H9 (cell line): ENCODE results near the gene ZBTB25. TPM values are rescaled to one million over a fixed set of nuclear protein-coding genes. Genes with fewer than 3 reads are reported as not detected.
"Not testable (repeated sequence)": the region's sequence is repeated elsewhere in the genome, so short reads cannot be mapped to it uniquely, and the experiment has no call there.

Experiments
- DNase-seq: peaks from one replicate; pipeline ENCODE4 v3.0.0-alpha.2; 2017
- H2AFZ ChIP-seq: one replicate; pipeline ENCODE4 v1.6.1; 2013; ENCODE audit warnings: mild to moderate bottlenecking, low read length, control low read depth, moderate library complexity
- H2AK5ac ChIP-seq: 2 replicates; pipeline ENCODE4 v1.6.1; 2013; ENCODE audit warnings: low read length, control low read depth, mixed read lengths; ENCODE audit not compliant: insufficient read length
- H2BK120ac ChIP-seq: one replicate; pipeline ENCODE4 v1.6.1; 2013; ENCODE audit warnings: low read depth, mild to moderate bottlenecking, low read length, control low read depth, inconsistent platforms; ENCODE audit not compliant: poor library complexity, severe bottlenecking
- H2BK12ac ChIP-seq: 2 replicates; pipeline ENCODE4 v1.6.1; 2013; ENCODE audit warnings: low read length, control low read depth, mixed read lengths, low read depth; ENCODE audit not compliant: insufficient read length
- H2BK15ac ChIP-seq: 2 replicates; pipeline ENCODE4 v1.6.1; 2013; ENCODE audit warnings: low read depth, low read length, control low read depth
- H2BK20ac ChIP-seq: one replicate; pipeline ENCODE4 v1.6.1; 2013; ENCODE audit warnings: low read depth, mild to moderate bottlenecking, low read length, control low read depth, inconsistent platforms; ENCODE audit not compliant: poor library complexity, severe bottlenecking
- H2BK5ac ChIP-seq: 2 replicates; pipeline ENCODE4 v1.6.1; 2013; ENCODE audit warnings: low read length, control low read depth, mixed read lengths; ENCODE audit not compliant: insufficient read length
- H3K14ac ChIP-seq: 2 replicates; pipeline ENCODE4 v1.6.1; 2013; ENCODE audit warnings: low read length, control low read depth; ENCODE audit not compliant: insufficient read depth
- H3K18ac ChIP-seq: 2 replicates; pipeline ENCODE4 v1.6.1; 2013; ENCODE audit warnings: low read depth, mild to moderate bottlenecking, mixed read lengths, low read length, control low read depth; ENCODE audit not compliant: insufficient read length
- H3K23ac ChIP-seq: 2 replicates; pipeline ENCODE4 v1.6.1; 2013; ENCODE audit warnings: low read length, control low read depth, mixed read lengths, low read depth; ENCODE audit not compliant: insufficient read length
- H3K23me2 ChIP-seq: 2 replicates; pipeline ENCODE4 v1.6.1; 2013; ENCODE audit warnings: low read depth, mild to moderate bottlenecking, mixed read lengths, low read length, control low read depth; ENCODE audit not compliant: insufficient read length, poor library complexity, severe bottlenecking
- H3K27ac ChIP-seq: 2 replicates; pipeline ENCODE4 v1.5.1; 2013; ENCODE audit warnings: low read length, control low read depth, mixed read lengths, low read depth; ENCODE audit not compliant: insufficient read length
- H3K27me3 ChIP-seq: 2 replicates; pipeline ENCODE4 v1.6.1; 2013; ENCODE audit warnings: low read length, control low read depth, inconsistent platforms; ENCODE audit not compliant: insufficient read depth
- H3K4ac ChIP-seq: 2 replicates; pipeline ENCODE4 v1.6.1; 2013; ENCODE audit warnings: low read depth, mild to moderate bottlenecking, control low read depth, inconsistent platforms, low read length, moderate library complexity
- H3K4me1 ChIP-seq: 2 replicates; pipeline ENCODE4 v1.6.1; 2013; ENCODE audit warnings: low read length, control low read depth, inconsistent platforms; ENCODE audit not compliant: insufficient read depth
- H3K4me2 ChIP-seq: 2 replicates; pipeline ENCODE4 v1.6.1; 2013; ENCODE audit warnings: low read length, control low read depth, mixed read lengths; ENCODE audit not compliant: insufficient read length, insufficient read depth
- H3K56ac ChIP-seq: 2 replicates; pipeline ENCODE4 v1.6.1; 2013; ENCODE audit warnings: low read depth, mild to moderate bottlenecking, mixed read lengths, low read length, control low read depth; ENCODE audit not compliant: insufficient read length
- H3K79me1 ChIP-seq: 2 replicates; pipeline ENCODE4 v1.6.1; 2013; ENCODE audit warnings: low read depth, mild to moderate bottlenecking, moderate library complexity, low read length, control low read depth, inconsistent platforms; ENCODE audit not compliant: insufficient read depth, poor library complexity, severe bottlenecking
- H3K79me2 ChIP-seq: 2 replicates; pipeline ENCODE4 v1.6.1; 2013; ENCODE audit warnings: low read length, control low read depth, inconsistent platforms; ENCODE audit not compliant: insufficient read depth
- H3K9ac ChIP-seq: 2 replicates; pipeline ENCODE4 v1.6.1; 2013; ENCODE audit warnings: low read length, control low read depth, mixed read lengths; ENCODE audit not compliant: insufficient read length; ENCODE audit errors: extremely low read depth
- H3K9me3 ChIP-seq: one replicate; pipeline ENCODE4 v1.6.1; 2013; ENCODE audit warnings: low read depth, low read length, inconsistent platforms; ENCODE audit not compliant: control insufficient read depth
- H3T11ph ChIP-seq: one replicate; pipeline ENCODE4 v1.6.1; 2013; ENCODE audit warnings: mild to moderate bottlenecking, low read length, control low read depth, inconsistent platforms
- H4K20me1 ChIP-seq: one replicate; pipeline ENCODE4 v1.6.1; 2013; ENCODE audit not compliant: control insufficient read depth, insufficient read length, insufficient read depth
- H4K5ac ChIP-seq: 2 replicates; pipeline ENCODE4 v1.6.1; 2013; ENCODE audit warnings: low read depth, mild to moderate bottlenecking, mixed read lengths, low read length, control low read depth; ENCODE audit not compliant: insufficient read length
- H4K8ac ChIP-seq: replicated peaks from 2 replicates; pipeline ENCODE4 v1.6.1; 2013; ENCODE audit warnings: low read length, control low read depth, mixed read lengths, low read depth; ENCODE audit not compliant: insufficient read length
- H4K91ac ChIP-seq: 2 replicates; pipeline ENCODE4 v1.6.1; 2013; ENCODE audit warnings: low read depth, mild to moderate bottlenecking, moderate library complexity, mixed read lengths, low read length, control low read depth; ENCODE audit not compliant: insufficient read length
- H3K27ac Mint-ChIP-seq, 3 experiments: 2 replicates in 2 of 3; 3 replicates in 1 of 3; pipeline ENCODE4 v1.8.0; 2020 to 2021; ENCODE audit warnings: mixed read lengths in 3 of 3, mild to moderate bottlenecking in 1 of 3, moderate library complexity in 1 of 3
- H3K27me3 Mint-ChIP-seq: 2 replicates; pipeline ENCODE4 v1.8.0; 2021; ENCODE audit warnings: low read depth, mild to moderate bottlenecking, moderate library complexity, mixed read lengths
- H3K36me3 Mint-ChIP-seq, 3 experiments: 2 replicates in 2 of 3; 3 replicates in 1 of 3; pipeline ENCODE4 v1.8.0; 2020 to 2021; ENCODE audit warnings: low read depth in 3 of 3, mixed read lengths in 3 of 3; ENCODE audit not compliant: insufficient read depth in 1 of 3
- H3K4me1 Mint-ChIP-seq, 2 experiments: 2 replicates each; pipeline ENCODE4 v1.8.0; 2020; ENCODE audit warnings: mixed read lengths in 2 of 2
- H3K4me3 Mint-ChIP-seq, 2 experiments: 2 replicates in 1 of 2; 3 replicates in 1 of 2; pipeline ENCODE4 v1.8.0; 2020 to 2021; ENCODE audit warnings: mild to moderate bottlenecking in 2 of 2, mixed read lengths in 2 of 2, moderate library complexity in 1 of 2
- H3K9me3 Mint-ChIP-seq, 2 experiments: 2 replicates in 1 of 2; 3 replicates in 1 of 2; pipeline ENCODE4 v1.8.0; 2020; ENCODE audit warnings: mild to moderate bottlenecking in 2 of 2, mixed read lengths in 2 of 2, moderate library complexity in 1 of 2
- CTCF ChIP-seq: fragments of 200-600 bp; sonication (generic); conservative IDR thresholded peaks from 3 replicates; pipeline ENCODE4 v1.8.0; 2021; ENCODE audit warnings: antibody characterized with exemption, mild to moderate bottlenecking
- WGBS: extraction: QIAGEN DNeasy Blood & Tissue Kit; methylation state at CpG from one replicate; pipeline ENCODE4 v1.1.7; 2013; ENCODE audit warnings: missing lambda C conversion rate, low lambda C conversion rate, mixed read lengths; ENCODE audit not compliant: insufficient read length; ENCODE audit errors: extremely low coverage; 5-methylcytosine and 5-hydroxymethylcytosine counted together
- total RNA-seq: library from RNA; stranded (reverse); gene quantifications from 2 replicates; pipeline ENCODE4 v1.2.1, GENCODE V29; 2021

The ZBTB25 gene
- total RNA-seq, 1 experiment from 2014 or later: 8.2 TPM

- Histone ChIP-seq H3K79me2 (peaks cover 11% of the 10 kb centered on the region; the same call in 1 of the 2 replicates), H3K4me1 (no peaks in the 10 kb centered on the region), H3K56ac (no peak overlapping the region), H3K79me1 (peaks cover 3% of the 10 kb centered on the region), H3K23me2 (no peaks in the 10 kb centered on the region), H2BK20ac (no peak overlapping the region), H3T11ph (no peak overlapping the region), H3K18ac (no peak overlapping the region), H3K23ac (no peak overlapping the region), H2AFZ (no peak overlapping the region), H3K27me3 (no peaks in the 10 kb centered on the region), H2BK120ac (no peak overlapping the region), H2BK15ac (no peak overlapping the region), H4K5ac (no peak overlapping the region), H2BK5ac (no peak overlapping the region), H3K9me3 (no peaks in the 10 kb centered on the region), H2AK5ac (no peak overlapping the region), H4K8ac (no peak overlapping the region), H2BK12ac (no peak overlapping the region), H3K4me2 (no peak overlapping the region), H3K27ac (no peak overlapping the region), H4K91ac (no peak overlapping the region), H3K9ac (no peak overlapping the region), H3K4ac (no peak overlapping the region), H4K20me1 (no peaks in the 10 kb centered on the region), H3K14ac (no peak overlapping the region)
- no peak for DNase-seq
- no peak for TF ChIP-seq CTCF
- no peaks in the 10 kb centered on the region for H3K4me1 Mint-ChIP-seq
- H3K36me3 Mint-ChIP-seq: peaks cover 0 to 2% (median 0%) of the 10 kb centered on the region in 3 experiments; a peak in 2 of 7 replicates
- WGBS: no CpG with 5 or more reads among the region's 4 CpGs
- no peak overlapping the region for H3K4me3 Mint-ChIP-seq
- H3K9me3 Mint-ChIP-seq: no peaks in the 10 kb centered on the region
- no peaks in the 10 kb centered on the region for H3K27me3 Mint-ChIP-seq
- H3K27ac Mint-ChIP-seq: no peak overlapping the region
Observed at GRCh38 chr14:64518229-64518628, 14.6 kb upstream of the ZBTB25 start.

GRCh38 chr14:64517667-64518066 lies 14.0 kb upstream of the ZBTB25 start:
- H3K4me1 Mint-ChIP-seq, H3K23me2 ChIP-seq, H2BK12ac ChIP-seq, H3K9me3 ChIP-seq, H3T11ph ChIP-seq, H4K8ac ChIP-seq, H2AK5ac ChIP-seq, H4K20me1 ChIP-seq, H3K27ac Mint-ChIP-seq, H3K4me2 ChIP-seq, H4K91ac ChIP-seq, H3K18ac ChIP-seq, H3K9me3 Mint-ChIP-seq, H3K4me1 ChIP-seq, H3K4me3 Mint-ChIP-seq, H3K27me3 ChIP-seq, H3K4ac ChIP-seq, H2BK120ac ChIP-seq, H3K56ac ChIP-seq, H3K23ac ChIP-seq, H3K14ac ChIP-seq, H3K27me3 Mint-ChIP-seq, H3K36me3 Mint-ChIP-seq, H3K27ac ChIP-seq, H2BK5ac ChIP-seq, H4K5ac ChIP-seq, H2BK20ac ChIP-seq, DNase-seq, H2AFZ ChIP-seq, H3K9ac ChIP-seq, H3K79me1 ChIP-seq, H2BK15ac ChIP-seq: not testable (repeated sequence)
- H3K79me2 ChIP-seq: peaks cover 11% of the 10 kb centered on the region; the same call in 1 of the 2 replicates
- no CpG with 5 or more reads among the region's 6 CpGs for WGBS
